WTC11 (cell line): ENCODE measurements around the gene AMELX. TPM values are rescaled to one million over a fixed set of nuclear protein-coding genes. Genes with fewer than 3 reads are reported as not detected.

Source experiments
- ATAC-seq: fragments of 200-7000 bp; cut with Tn5 transposase; 2 replicates; pipeline ENCODE4 v1.10.0; 2021; ENCODE audit warnings: mild to moderate bottlenecking, moderate library complexity
- CTCF ChIA-PET: fragments of 300-600 bp; sonication (Branson Sonifier 250); formaldehyde crosslinking; loops from one replicate; lab custom pipeline; 2021; ENCODE audit warnings: antibody characterized with exemption; lab: Charles Lee
- POLR2A ChIA-PET: fragments of 350-600 bp; sonication (Branson Sonifier 250); formaldehyde crosslinking; loops from one replicate; lab custom pipeline; 2021; ENCODE audit warnings: antibody characterized with exemption; lab: Charles Lee
- DNase-seq: peaks from one replicate; pipeline ENCODE4 v3.0.0; 2021; ENCODE audit warnings: low spot score
- H3K27ac Mint-ChIP-seq: 2 replicates; pipeline ENCODE4 v1.8.0; 2021; ENCODE audit warnings: mixed read lengths
- H3K27me3 Mint-ChIP-seq: 2 replicates; pipeline ENCODE4 v1.8.0; 2021; ENCODE audit warnings: low read depth, mild to moderate bottlenecking, moderate library complexity, mixed read lengths
- H3K36me3 Mint-ChIP-seq: 2 replicates; pipeline ENCODE4 v1.8.0; 2021; ENCODE audit warnings: mixed read lengths
- H3K4me1 Mint-ChIP-seq: 2 replicates; pipeline ENCODE4 v1.8.0; 2022; ENCODE audit warnings: mixed read lengths
- H3K4me3 Mint-ChIP-seq: 2 replicates; pipeline ENCODE4 v1.8.0; 2021; ENCODE audit warnings: mild to moderate bottlenecking, moderate library complexity, mixed read lengths
- H3K9me3 Mint-ChIP-seq: 2 replicates; pipeline ENCODE4 v1.8.0; 2021; ENCODE audit warnings: mixed read lengths
- E2F1 ChIP-seq: sonication (generic); formaldehyde crosslinking; IDR thresholded peaks from 2 replicates; pipeline ENCODE4 v1.8.0; 2022; ENCODE audit warnings: mild to moderate bottlenecking, missing genetic modification reagents
- FOXP1 ChIP-seq: sonication (generic); formaldehyde crosslinking; IDR thresholded peaks from 2 replicates; pipeline ENCODE4 v1.8.0; 2022; ENCODE audit warnings: missing genetic modification reagents, mild to moderate bottlenecking, moderate library complexity, borderline replicate concordance
- GABPB1 ChIP-seq: sonication (generic); formaldehyde crosslinking; IDR thresholded peaks from 2 replicates; pipeline ENCODE4 v1.8.1; 2023; ENCODE audit warnings: mild to moderate bottlenecking, missing genetic modification reagents
- GRHL2 ChIP-seq: fragments of 250-450 bp; sonication (Bioruptor Pico); IDR thresholded peaks from 2 replicates; pipeline ENCODE4 v1.8.0; 2022; ENCODE audit warnings: mild to moderate bottlenecking, moderate library complexity; ENCODE audit not compliant: insufficient replicate concordance, severe bottlenecking
- GTF2I ChIP-seq: fragments of 250-450 bp; sonication (Bioruptor Pico); conservative IDR thresholded peaks from 2 replicates; pipeline ENCODE4 v1.4.0; 2021; ENCODE audit warnings: mild to moderate bottlenecking
- IRF2 ChIP-seq: sonication (generic); formaldehyde crosslinking; IDR thresholded peaks from 2 replicates; pipeline ENCODE4 v1.8.0; 2022; ENCODE audit warnings: low read depth, missing genetic modification reagents, borderline replicate concordance
- JAZF1 ChIP-seq: fragments of 250-450 bp; sonication (Bioruptor Pico); IDR thresholded peaks from 2 replicates; pipeline ENCODE4 v1.9.0; 2021; ENCODE audit warnings: moderate library complexity, mild to moderate bottlenecking, inconsistent platforms
- MLX ChIP-seq: sonication (generic); formaldehyde crosslinking; IDR thresholded peaks from 2 replicates; pipeline ENCODE4 v1.8.1; 2023; ENCODE audit warnings: mild to moderate bottlenecking, missing genetic modification reagents, moderate library complexity
- NFATC4 ChIP-seq: fragments of 250-450 bp; sonication (Bioruptor Pico); IDR thresholded peaks from 2 replicates; pipeline ENCODE4 v1.9.0; 2021; ENCODE audit warnings: mild to moderate bottlenecking
- RELA ChIP-seq: sonication (generic); formaldehyde crosslinking; IDR thresholded peaks from 2 replicates; pipeline ENCODE4 v1.8.1; 2022; ENCODE audit warnings: missing genetic modification reagents, mild to moderate bottlenecking, borderline replicate concordance
- TCF7 ChIP-seq: sonication (generic); formaldehyde crosslinking; IDR thresholded peaks from 2 replicates; pipeline ENCODE4 v1.8.0; 2022; ENCODE audit warnings: mild to moderate bottlenecking, low read depth, missing genetic modification reagents, moderate library complexity
- TP53 ChIP-seq: sonication (generic); formaldehyde crosslinking; IDR thresholded peaks from 2 replicates; pipeline ENCODE4 v1.8.1; 2023; ENCODE audit warnings: mild to moderate bottlenecking, missing genetic modification reagents
- USF1 ChIP-seq: sonication (generic); formaldehyde crosslinking; IDR thresholded peaks from 2 replicates; pipeline ENCODE4 v1.8.0; 2022; ENCODE audit warnings: mild to moderate bottlenecking, missing genetic modification reagents
- ZNF138 ChIP-seq: sonication (generic); formaldehyde crosslinking; conservative IDR thresholded peaks from 2 replicates; pipeline ENCODE4 v1.8.1; 2022; ENCODE audit warnings: mild to moderate bottlenecking, moderate library complexity, missing genetic modification reagents
- ZNF219 ChIP-seq: sonication (generic); formaldehyde crosslinking; IDR thresholded peaks from 2 replicates; pipeline ENCODE4 v1.8.0; 2023; ENCODE audit warnings: missing genetic modification reagents, mild to moderate bottlenecking, borderline replicate concordance
- ZNF416 ChIP-seq: fragments of 250-450 bp; sonication (Bioruptor Pico); IDR thresholded peaks from 2 replicates; pipeline ENCODE4 v1.9.0; 2021; ENCODE audit warnings: mild to moderate bottlenecking, inconsistent platforms
- ZNF423 ChIP-seq: fragments of 250-450 bp; sonication (Bioruptor Pico); IDR thresholded peaks from 2 replicates; pipeline ENCODE4 v2.1.2; 2022; ENCODE audit warnings: mild to moderate bottlenecking, moderate library complexity
- ZNF532 ChIP-seq: fragments of 250-450 bp; sonication (Bioruptor Pico); IDR thresholded peaks from 2 replicates; pipeline ENCODE4 v1.9.0; 2021; ENCODE audit warnings: mild to moderate bottlenecking, borderline replicate concordance
- ZNF671 ChIP-seq: fragments of 250-450 bp; sonication (Bioruptor Pico); IDR thresholded peaks from 2 replicates; pipeline ENCODE4 v1.8.0; 2021; ENCODE audit warnings: mild to moderate bottlenecking
- total RNA-seq: library from RNA; stranded (reverse); gene quantifications from 3 replicates; pipeline ENCODE4 v1.2.3, GENCODE V29; 2021
- TF ChIP-seq, protein P1 (sequence below): fragments of 250-450 bp; sonication (Bioruptor Pico); IDR thresholded peaks from 2 replicates; pipeline ENCODE4 v2.1.2; 2022; ENCODE audit warnings: mild to moderate bottlenecking, moderate library complexity
- TF ChIP-seq, protein P2 (sequence below): fragments of 250-450 bp; sonication (Bioruptor Pico); IDR thresholded peaks from 2 replicates; pipeline ENCODE4 v1.8.0; 2021; ENCODE audit warnings: mild to moderate bottlenecking
- TF ChIP-seq, protein P3 (sequence below): sonication (generic); formaldehyde crosslinking; IDR thresholded peaks from 2 replicates; pipeline ENCODE4 v1.8.1; 2023; ENCODE audit warnings: mild to moderate bottlenecking, missing genetic modification reagents, borderline replicate concordance
- TF ChIP-seq, protein P4 (sequence below): sonication (generic); formaldehyde crosslinking; IDR thresholded peaks from 2 replicates; pipeline ENCODE4 v1.8.0; 2023; ENCODE audit warnings: missing genetic modification reagents

Gene AMELX
- total RNA-seq, 1 experiment from 2014 or later, result not detected

GRCh38 chrX:11269996-11270395 lies 23.2 kb upstream of the AMELX start:
- CTCF ChIA-PET, result no interaction called here
- H3K36me3 Mint-ChIP-seq, result no peaks in the 10 kb centered on the region
- POLR2A ChIA-PET, result no interaction called here
- 0 out of 2 replicates have a peak, but pooled peaks cover 7% of the 10 kb centered on the region for H3K4me1 Mint-ChIP-seq
- TF ChIP-seq, protein P1, sequence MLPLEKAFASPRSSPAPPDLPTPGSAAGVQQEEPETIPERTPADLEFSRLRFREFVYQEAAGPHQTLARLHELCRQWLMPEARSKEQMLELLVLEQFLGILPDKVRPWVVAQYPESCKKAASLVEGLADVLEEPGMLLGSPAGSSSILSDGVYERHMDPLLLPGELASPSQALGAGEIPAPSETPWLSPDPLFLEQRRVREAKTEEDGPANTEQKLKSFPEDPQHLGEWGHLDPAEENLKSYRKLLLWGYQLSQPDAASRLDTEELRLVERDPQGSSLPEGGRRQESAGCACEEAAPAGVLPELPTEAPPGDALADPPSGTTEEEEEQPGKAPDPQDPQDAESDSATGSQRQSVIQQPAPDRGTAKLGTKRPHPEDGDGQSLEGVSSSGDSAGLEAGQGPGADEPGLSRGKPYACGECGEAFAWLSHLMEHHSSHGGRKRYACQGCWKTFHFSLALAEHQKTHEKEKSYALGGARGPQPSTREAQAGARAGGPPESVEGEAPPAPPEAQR, result no peak
- TF ChIP-seq IRF2 (no peak), TP53 (CRISPR knock-in tag) (no peak), NFATC4 (CRISPR knock-in tag) (no peak), GRHL2 (no peak), ZNF138 (CRISPR knock-in tag) (no peak), TCF7 (CRISPR knock-in tag) (no peak), ZNF671 (CRISPR knock-in tag) (no peak), GABPB1 (CRISPR knock-in tag) (no peak), ZNF416 (CRISPR knock-in tag) (no peak), MLX (CRISPR knock-in tag) (no peak), RELA (no peak), JAZF1 (CRISPR knock-in tag) (no peak)
- TF ChIP-seq, protein P2, sequence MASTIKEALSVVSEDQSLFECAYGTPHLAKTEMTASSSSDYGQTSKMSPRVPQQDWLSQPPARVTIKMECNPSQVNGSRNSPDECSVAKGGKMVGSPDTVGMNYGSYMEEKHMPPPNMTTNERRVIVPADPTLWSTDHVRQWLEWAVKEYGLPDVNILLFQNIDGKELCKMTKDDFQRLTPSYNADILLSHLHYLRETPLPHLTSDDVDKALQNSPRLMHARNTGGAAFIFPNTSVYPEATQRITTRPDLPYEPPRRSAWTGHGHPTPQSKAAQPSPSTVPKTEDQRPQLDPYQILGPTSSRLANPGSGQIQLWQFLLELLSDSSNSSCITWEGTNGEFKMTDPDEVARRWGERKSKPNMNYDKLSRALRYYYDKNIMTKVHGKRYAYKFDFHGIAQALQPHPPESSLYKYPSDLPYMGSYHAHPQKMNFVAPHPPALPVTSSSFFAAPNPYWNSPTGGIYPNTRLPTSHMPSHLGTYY (CRISPR knock-in tag), result no peak
- TF ChIP-seq, protein P3, sequence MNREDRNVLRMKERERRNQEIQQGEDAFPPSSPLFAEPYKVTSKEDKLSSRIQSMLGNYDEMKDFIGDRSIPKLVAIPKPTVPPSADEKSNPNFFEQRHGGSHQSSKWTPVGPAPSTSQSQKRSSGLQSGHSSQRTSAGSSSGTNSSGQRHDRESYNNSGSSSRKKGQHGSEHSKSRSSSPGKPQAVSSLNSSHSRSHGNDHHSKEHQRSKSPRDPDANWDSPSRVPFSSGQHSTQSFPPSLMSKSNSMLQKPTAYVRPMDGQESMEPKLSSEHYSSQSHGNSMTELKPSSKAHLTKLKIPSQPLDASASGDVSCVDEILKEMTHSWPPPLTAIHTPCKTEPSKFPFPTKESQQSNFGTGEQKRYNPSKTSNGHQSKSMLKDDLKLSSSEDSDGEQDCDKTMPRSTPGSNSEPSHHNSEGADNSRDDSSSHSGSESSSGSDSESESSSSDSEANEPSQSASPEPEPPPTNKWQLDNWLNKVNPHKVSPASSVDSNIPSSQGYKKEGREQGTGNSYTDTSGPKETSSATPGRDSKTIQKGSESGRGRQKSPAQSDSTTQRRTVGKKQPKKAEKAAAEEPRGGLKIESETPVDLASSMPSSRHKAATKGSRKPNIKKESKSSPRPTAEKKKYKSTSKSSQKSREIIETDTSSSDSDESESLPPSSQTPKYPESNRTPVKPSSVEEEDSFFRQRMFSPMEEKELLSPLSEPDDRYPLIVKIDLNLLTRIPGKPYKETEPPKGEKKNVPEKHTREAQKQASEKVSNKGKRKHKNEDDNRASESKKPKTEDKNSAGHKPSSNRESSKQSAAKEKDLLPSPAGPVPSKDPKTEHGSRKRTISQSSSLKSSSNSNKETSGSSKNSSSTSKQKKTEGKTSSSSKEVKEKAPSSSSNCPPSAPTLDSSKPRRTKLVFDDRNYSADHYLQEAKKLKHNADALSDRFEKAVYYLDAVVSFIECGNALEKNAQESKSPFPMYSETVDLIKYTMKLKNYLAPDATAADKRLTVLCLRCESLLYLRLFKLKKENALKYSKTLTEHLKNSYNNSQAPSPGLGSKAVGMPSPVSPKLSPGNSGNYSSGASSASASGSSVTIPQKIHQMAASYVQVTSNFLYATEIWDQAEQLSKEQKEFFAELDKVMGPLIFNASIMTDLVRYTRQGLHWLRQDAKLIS, result no peak
- no peaks in the 10 kb centered on the region for H3K27me3 Mint-ChIP-seq
- DNase-seq (no peak), ATAC-seq (no peak)
- H3K27ac Mint-ChIP-seq, result no peak overlapping the region
- H3K4me3 Mint-ChIP-seq, result no peak overlapping the region
- H3K9me3 Mint-ChIP-seq, result no peaks in the 10 kb centered on the region

- CTCF ChIA-PET, result interaction anchor here (0.6 kb wide), 1 partner anchor 13 kb away, joined by 3 read pairs; no protein-coding TSS in a partner anchor
- no peaks in the 10 kb centered on the region for H3K9me3 Mint-ChIP-seq
- TF ChIP-seq E2F1 (no peak), FOXP1 (no peak), ZNF532 (CRISPR knock-in tag) (no peak), ZNF423 (CRISPR knock-in tag) (no peak), USF1 (no peak), IRF2 (no peak), GTF2I (no peak), ZNF219 (CRISPR knock-in tag) (no peak)
- TF ChIP-seq, protein P4, sequence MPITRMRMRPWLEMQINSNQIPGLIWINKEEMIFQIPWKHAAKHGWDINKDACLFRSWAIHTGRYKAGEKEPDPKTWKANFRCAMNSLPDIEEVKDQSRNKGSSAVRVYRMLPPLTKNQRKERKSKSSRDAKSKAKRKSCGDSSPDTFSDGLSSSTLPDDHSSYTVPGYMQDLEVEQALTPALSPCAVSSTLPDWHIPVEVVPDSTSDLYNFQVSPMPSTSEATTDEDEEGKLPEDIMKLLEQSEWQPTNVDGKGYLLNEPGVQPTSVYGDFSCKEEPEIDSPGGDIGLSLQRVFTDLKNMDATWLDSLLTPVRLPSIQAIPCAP (CRISPR knock-in tag), result no peak
Measured at GRCh38 chrX:11272290-11272689, 20.9 kb upstream of the AMELX start.

More at GRCh38 chrX:11272290-11272689, 20.9 kb upstream of the AMELX start:
- ATAC-seq, result no peak
- 0 out of 2 replicates have a peak, but pooled peaks cover 7% of the 10 kb centered on the region for H3K4me1 Mint-ChIP-seq
- DNase-seq, result no peak
- H3K36me3 Mint-ChIP-seq, result no peaks in the 10 kb centered on the region
- no peak overlapping the region for H3K4me3 Mint-ChIP-seq
- no peak overlapping the region for H3K27ac Mint-ChIP-seq
- POLR2A ChIA-PET, result no interaction called here
- no peaks in the 10 kb centered on the region for H3K27me3 Mint-ChIP-seq
